ENCODE data around the gene SMYD3. TPM values are rescaled to one million over a fixed set of nuclear protein-coding genes. Genes with fewer than 3 reads are reported as not detected.
A peak's percentile ranks its signal among the peaks of the same experiment; 100 is the strongest.

SMYD3 gene
- total RNA-seq, 2 donors from 2014 or later = 23.8 to 34.0 TPM

- H3K4me1 Mint-ChIP-seq = no peaks in the 10 kb centered on the region
- no peak overlapping the region for H3K27ac Mint-ChIP-seq
- no peaks in the 10 kb centered on the region for H3K36me3 Mint-ChIP-seq (ENCODE audit: low read depth)
- H3K9me3 Mint-ChIP-seq = no peaks in the 10 kb centered on the region
- ATAC-seq (replicated peaks) = no peak
- no peaks in the 10 kb centered on the region for H3K27me3 Mint-ChIP-seq
- no peak overlapping the region for H3K4me3 Mint-ChIP-seq
These were observed 351.2 kb downstream of the SMYD3 start for GRCh38 chr1:246155923-246156322.

DNA sequence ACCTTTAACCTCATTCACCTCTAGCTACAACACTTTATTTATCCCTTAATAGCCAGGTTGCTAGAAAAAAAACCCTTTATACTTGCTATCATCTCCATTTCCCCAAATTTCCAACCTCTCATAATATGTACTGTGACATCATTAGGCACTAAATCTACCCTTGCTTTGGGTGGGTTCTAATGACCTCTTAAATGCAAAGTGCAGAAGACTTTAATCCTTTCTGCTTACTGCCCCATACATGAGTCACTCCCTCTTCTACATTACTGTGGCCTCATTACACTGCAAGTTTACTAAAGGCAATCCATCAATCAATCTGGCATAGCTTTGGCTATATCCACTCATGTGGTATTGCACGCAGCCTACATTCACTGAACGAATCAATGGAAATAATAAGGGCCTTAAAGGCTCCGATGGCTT lies 353.3 kb downstream of the SMYD3 start:
- H3K4me1 Mint-ChIP-seq = no peaks in the 10 kb centered on the region
- no peaks in the 10 kb centered on the region for H3K36me3 Mint-ChIP-seq (ENCODE audit: low read depth)
- no peaks in the 10 kb centered on the region for H3K9me3 Mint-ChIP-seq
- H3K27me3 Mint-ChIP-seq = no peaks in the 10 kb centered on the region
- H3K27ac Mint-ChIP-seq = no peak overlapping the region
- no peak overlapping the region for H3K4me3 Mint-ChIP-seq
- no peak for ATAC-seq (replicated peaks)

DNA sequence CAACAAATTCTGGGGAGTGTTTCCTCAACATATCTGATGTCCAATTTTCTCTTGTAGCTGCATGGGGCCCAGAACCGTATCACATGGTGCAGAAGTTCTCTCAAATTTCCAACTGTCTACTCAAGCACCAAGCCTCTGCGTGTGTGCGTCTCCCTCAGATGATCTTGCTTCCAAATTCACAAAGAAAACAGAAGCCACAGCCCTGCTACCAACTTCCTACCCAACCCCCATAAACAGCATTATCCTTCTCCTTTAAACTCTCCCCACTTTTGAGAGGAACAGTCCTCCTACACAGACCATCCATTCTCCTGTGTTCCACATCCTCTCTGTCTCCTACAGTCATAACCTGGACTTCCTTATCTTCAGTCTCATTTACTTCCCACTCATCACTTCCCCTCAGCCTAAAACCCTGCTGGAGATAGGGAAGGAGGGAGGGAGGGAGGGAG lies 354.1 kb downstream of the SMYD3 start:
- Mint-ChIP-seq H3K27ac (no peak overlapping the region), H3K36me3 (ENCODE audit: low read depth) (no peaks in the 10 kb centered on the region), H3K27me3 (no peaks in the 10 kb centered on the region), H3K4me1 (no peaks in the 10 kb centered on the region), H3K9me3 (no peaks in the 10 kb centered on the region), H3K4me3 (no peak overlapping the region)
- ATAC-seq (replicated peaks) = no peak

DNA sequence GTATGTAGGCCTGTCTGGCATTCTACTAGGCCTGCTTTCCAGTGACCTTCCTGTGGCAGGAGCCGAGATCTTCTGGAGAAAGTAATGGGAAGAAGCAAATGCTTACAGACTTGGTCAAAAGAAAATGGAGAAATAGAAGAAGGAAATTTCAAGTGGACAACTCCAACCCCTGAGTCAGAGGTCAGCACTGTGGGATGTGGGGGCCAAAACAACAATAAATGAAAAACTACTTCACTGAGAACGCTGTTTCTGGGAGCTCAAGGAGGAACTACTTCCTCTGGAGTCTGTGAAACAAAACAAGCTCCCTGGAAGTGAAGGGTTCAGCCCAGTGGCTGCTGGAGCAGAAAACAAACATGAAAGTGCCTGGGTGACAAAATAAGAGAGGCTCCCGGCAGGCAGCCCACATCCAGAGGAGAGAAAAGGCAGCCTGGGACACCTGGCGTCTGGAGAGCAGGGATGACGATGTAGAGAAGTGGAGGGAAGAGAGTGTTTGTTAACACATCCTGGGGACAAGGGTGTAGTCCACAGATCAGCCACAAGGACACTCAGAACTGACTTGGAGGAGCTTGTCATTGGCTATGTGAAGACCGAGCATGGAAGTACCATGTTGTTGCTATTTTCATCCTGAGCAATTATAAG lies 355.2 kb downstream of the SMYD3 start:
- H3K27me3 Mint-ChIP-seq = no peaks in the 10 kb centered on the region
- no peak overlapping the region for H3K4me3 Mint-ChIP-seq
- H3K27ac Mint-ChIP-seq = no peak overlapping the region
- H3K36me3 Mint-ChIP-seq (ENCODE audit: low read depth) = no peaks in the 10 kb centered on the region
- ATAC-seq (replicated peaks) = no peak
- H3K4me1 Mint-ChIP-seq = no peaks in the 10 kb centered on the region
- no peaks in the 10 kb centered on the region for H3K9me3 Mint-ChIP-seq

DNA sequence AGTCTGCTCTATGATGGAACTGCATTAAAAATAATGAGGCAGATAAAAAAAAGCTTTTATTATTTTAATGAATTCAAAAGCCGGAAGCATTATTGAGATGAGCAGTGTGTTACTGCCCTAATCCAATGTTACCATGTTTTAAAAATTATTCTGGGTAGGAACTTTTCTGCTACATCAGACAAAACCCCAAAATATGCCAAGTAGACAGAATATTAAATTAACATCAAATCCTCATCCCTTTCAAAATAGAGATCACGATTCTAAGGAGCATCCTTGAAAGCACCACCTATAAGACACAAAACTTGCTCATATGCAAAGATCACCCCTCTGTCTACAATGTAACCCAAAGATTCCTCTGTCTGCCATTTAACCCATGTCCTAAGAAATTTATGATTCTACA lies 357.5 kb downstream of the SMYD3 start:
- no peak for ATAC-seq (replicated peaks)
- Mint-ChIP-seq H3K4me1 (no peaks in the 10 kb centered on the region), H3K9me3 (peaks cover 3% of the 10 kb centered on the region), H3K27me3 (no peaks in the 10 kb centered on the region), H3K4me3 (no peak overlapping the region), H3K36me3 (ENCODE audit: low read depth) (no peaks in the 10 kb centered on the region), H3K27ac (no peak overlapping the region)

GRCh38 chr1:246147524-246148461 lies 359.3 kb downstream of the SMYD3 start:
- no peaks in the 10 kb centered on the region for H3K27me3 Mint-ChIP-seq
- no peaks in the 10 kb centered on the region for H3K36me3 Mint-ChIP-seq (ENCODE audit: low read depth)
- no peak for ATAC-seq (replicated peaks)
- no peak overlapping the region for H3K27ac Mint-ChIP-seq
- H3K4me1 Mint-ChIP-seq = no peaks in the 10 kb centered on the region
- H3K4me3 Mint-ChIP-seq = no peak overlapping the region
- H3K9me3 Mint-ChIP-seq = peaks cover 3% of the 10 kb centered on the region

DNA sequence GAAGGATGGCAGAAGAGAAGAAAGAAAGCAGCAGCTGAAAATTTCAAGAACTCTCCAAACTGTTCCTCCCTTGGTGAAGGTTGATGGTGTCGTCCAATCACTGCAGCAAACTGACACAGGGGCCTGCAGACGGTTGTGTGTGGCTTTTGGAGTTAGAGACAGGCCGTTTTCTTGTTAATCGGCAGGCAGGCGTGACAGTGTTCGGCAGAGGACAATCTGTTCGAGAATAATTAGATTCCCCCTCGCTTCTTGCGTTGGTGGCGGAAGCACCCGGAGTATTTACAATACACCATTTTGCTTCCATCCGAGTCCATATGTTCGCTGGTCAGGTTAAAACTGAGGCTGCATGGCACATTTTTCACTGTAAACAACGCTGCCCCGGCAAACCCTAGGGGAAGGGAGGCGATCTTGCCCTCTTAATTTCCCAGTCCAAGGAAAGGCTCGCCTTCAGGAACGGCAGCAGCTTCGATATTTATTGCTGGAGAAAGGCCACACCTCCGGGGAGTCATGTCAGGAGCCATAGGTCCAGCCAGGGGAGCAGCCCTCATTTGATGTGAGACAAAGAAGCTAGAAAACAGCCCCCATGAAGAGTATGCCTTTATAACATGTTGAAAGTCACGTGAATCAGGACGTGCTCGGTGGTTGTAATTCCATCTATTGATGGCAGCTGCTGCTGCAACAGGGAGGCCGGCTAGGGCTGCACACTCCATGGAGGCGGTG lies 360.1 kb downstream of the SMYD3 start:
- H3K4me3 Mint-ChIP-seq = no peak overlapping the region
- no peaks in the 10 kb centered on the region for H3K27me3 Mint-ChIP-seq
- H3K9me3 Mint-ChIP-seq = peaks cover 3% of the 10 kb centered on the region
- ATAC-seq (replicated peaks) = no peak
- no peaks in the 10 kb centered on the region for H3K4me1 Mint-ChIP-seq
- no peaks in the 10 kb centered on the region for H3K36me3 Mint-ChIP-seq (ENCODE audit: low read depth)
- no peak overlapping the region for H3K27ac Mint-ChIP-seq

- no peak overlapping the region for H3K4me3 Mint-ChIP-seq
- H3K9me3 Mint-ChIP-seq = peaks cover 3% of the 10 kb centered on the region
- no peak for ATAC-seq (replicated peaks)
- H3K27me3 Mint-ChIP-seq = no peaks in the 10 kb centered on the region
- no peak overlapping the region for H3K27ac Mint-ChIP-seq
- H3K36me3 Mint-ChIP-seq (ENCODE audit: low read depth) = no peaks in the 10 kb centered on the region
- H3K4me1 Mint-ChIP-seq = no peaks in the 10 kb centered on the region
These were observed 361.2 kb downstream of the SMYD3 start for GRCh38 chr1:246145900-246146299.

GRCh38 chr1:246144931-246145330 lies 362.1 kb downstream of the SMYD3 start:
- Mint-ChIP-seq H3K9me3 (peaks cover 3% of the 10 kb centered on the region), H3K4me1 (peaks cover 2% of the 10 kb centered on the region), H3K36me3 (ENCODE audit: low read depth) (no peaks in the 10 kb centered on the region), H3K27ac (no peak overlapping the region), H3K4me3 (no peak overlapping the region), H3K27me3 (no peaks in the 10 kb centered on the region)
- ATAC-seq (replicated peaks) = no peak

GRCh38 chr1:246142320-246142893 lies 364.7 kb downstream of the SMYD3 start:
- Mint-ChIP-seq H3K9me3 (peaks cover 3% of the 10 kb centered on the region), H3K4me3 (no peak overlapping the region), H3K36me3 (ENCODE audit: low read depth) (no peaks in the 10 kb centered on the region), H3K27me3 (no peaks in the 10 kb centered on the region), H3K27ac (no peak overlapping the region), H3K4me1 (peaks cover 6% of the 10 kb centered on the region)
- ATAC-seq (replicated peaks) = peak; percentile 33

GRCh38 chr1:246141306-246141705 lies 365.8 kb downstream of the SMYD3 start:
- Mint-ChIP-seq H3K4me3 (no peak overlapping the region), H3K27me3 (no peaks in the 10 kb centered on the region), H3K4me1 (peaks cover 6% of the 10 kb centered on the region), H3K27ac (no peak overlapping the region), H3K36me3 (ENCODE audit: low read depth) (no peaks in the 10 kb centered on the region), H3K9me3 (peaks cover under 1% of the 10 kb centered on the region)
- no peak for ATAC-seq (replicated peaks)

- H3K36me3 Mint-ChIP-seq (ENCODE audit: low read depth) = no peaks in the 10 kb centered on the region
- no peak overlapping the region for H3K4me3 Mint-ChIP-seq
- ATAC-seq (replicated peaks) = peak; percentile 98
- no peaks in the 10 kb centered on the region for H3K27me3 Mint-ChIP-seq
- H3K27ac Mint-ChIP-seq = no peak overlapping the region
- H3K9me3 Mint-ChIP-seq = no peaks in the 10 kb centered on the region
- H3K4me1 Mint-ChIP-seq = peaks cover 6% of the 10 kb centered on the region
These were observed 367.3 kb downstream of the SMYD3 start for GRCh38 chr1:246139745-246140182.

GRCh38 chr1:246138781-246139180 lies 368.3 kb downstream of the SMYD3 start:
- H3K36me3 Mint-ChIP-seq (ENCODE audit: low read depth) = no peaks in the 10 kb centered on the region
- H3K27me3 Mint-ChIP-seq = no peaks in the 10 kb centered on the region
- H3K9me3 Mint-ChIP-seq = no peaks in the 10 kb centered on the region
- H3K4me1 Mint-ChIP-seq = peaks cover 6% of the 10 kb centered on the region
- H3K4me3 Mint-ChIP-seq = no peak overlapping the region
- no peak for ATAC-seq (replicated peaks)
- no peak overlapping the region for H3K27ac Mint-ChIP-seq

GRCh38 chr1:246136477-246136876 lies 370.6 kb downstream of the SMYD3 start:
- H3K4me3 Mint-ChIP-seq = no peak overlapping the region
- no peak overlapping the region for H3K27ac Mint-ChIP-seq
- H3K9me3 Mint-ChIP-seq = no peaks in the 10 kb centered on the region
- peaks cover 6% of the 10 kb centered on the region for H3K4me1 Mint-ChIP-seq
- ATAC-seq (replicated peaks) = no peak
- H3K36me3 Mint-ChIP-seq (ENCODE audit: low read depth) = no peaks in the 10 kb centered on the region
- H3K27me3 Mint-ChIP-seq = no peaks in the 10 kb centered on the region
